H1 (cell line): ENCODE results near the gene PDF.

Experiments
- ATF2 ChIP-seq: IDR thresholded peaks from 2 replicates; pipeline ENCODE4 v1.6.1; 2012; ENCODE audit warnings: low read length, inconsistent platforms
- BRCA1 ChIP-seq: IDR thresholded peaks from 2 replicates; pipeline ENCODE4 v1.6.1; 2012; ENCODE audit warnings: low read depth, low read length, improper control_type of control experiment
- CHD2 ChIP-seq: IDR thresholded peaks from 2 replicates; pipeline ENCODE4 v1.6.1; 2012; ENCODE audit warnings: low read length, improper control_type of control experiment
- CREB1 ChIP-seq: IDR thresholded peaks from 2 replicates; pipeline ENCODE4 v1.6.1; 2012; ENCODE audit warnings: inconsistent platforms
- CTCF ChIP-seq, 3 experiments: IDR thresholded peaks; 1 replicate in 2 of 3; 2 replicates in 1 of 3; pipeline versions ENCODE4 v1.5.1 to v1.6.1; 2011; ENCODE audit warnings: low read length in 3 of 3, mild to moderate bottlenecking in 3 of 3, inconsistent platforms in 2 of 3, low read depth in 1 of 3, moderate library complexity in 1 of 3; ENCODE audit not compliant: insufficient read depth in 1 of 3; ENCODE audit errors: control extremely low read depth in 1 of 3
- EP300 ChIP-seq, 2 experiments: IDR thresholded peaks; 1 replicate in 1 of 2; 2 replicates in 1 of 2; pipeline ENCODE4 v1.6.1; 2011 to 2012; ENCODE audit warnings: low read depth in 2 of 2, low read length in 2 of 2, mild to moderate bottlenecking in 2 of 2, borderline replicate concordance in 1 of 2, inconsistent platforms in 1 of 2, moderate library complexity in 1 of 2
- POLR2A ChIP-seq, 2 experiments: IDR thresholded peaks; 1 replicate in 1 of 2; 2 replicates in 1 of 2; pipeline ENCODE4 v1.6.1; 2011; ENCODE audit warnings: low read depth in 2 of 2, low read length in 2 of 2, mild to moderate bottlenecking in 2 of 2; ENCODE audit errors: control extremely low read depth in 1 of 2
- TAF1 ChIP-seq: IDR thresholded peaks from 2 replicates; pipeline ENCODE4 v1.6.1; 2011; ENCODE audit warnings: mild to moderate bottlenecking, low read depth, low read length
- TCF12 ChIP-seq: IDR thresholded peaks from 2 replicates; pipeline ENCODE4 v1.6.1; 2011; ENCODE audit warnings: low read depth, mild to moderate bottlenecking, low read length

- TF ChIP-seq CTCF (IDR thresholded peaks at IDR 0.05; ENCODE audit: control extremely low read depth in 1 of 3, insufficient read depth in 1 of 3, low read depth in 1 of 3, low read length in 3 of 3) = no peak
- no peak for TF ChIP-seq BRCA1
- no peak for TF ChIP-seq ATF2
- TF ChIP-seq CHD2 = no peak
- TF ChIP-seq EP300 (IDR thresholded peaks at IDR 0.05; ENCODE audit: borderline replicate concordance in 1 of 2, low read depth in 2 of 2, low read length in 2 of 2) = no peak
- TF ChIP-seq TAF1 = no peak
- TF ChIP-seq TCF12 = no peak
- TF ChIP-seq CREB1 = no peak
- TF ChIP-seq POLR2A (IDR thresholded peaks at IDR 0.05; ENCODE audit: control extremely low read depth in 1 of 2, low read depth in 2 of 2, low read length in 2 of 2) = no peak; a peak in 1 of 3 replicates
Measured at GRCh38 chr16:69320740-69321073, 9.7 kb downstream of the PDF start.
